GM18519 (cell line): Measurements from ENCODE around the gene LRFN4.

Experiments
- ATAC-seq: cut with Tn5 transposase; IDR thresholded peaks from one replicate; pipeline ENCODE4 v1.9.1; 2021; ENCODE audit warnings: mild to moderate bottlenecking, moderate library complexity; ENCODE audit not compliant: unreplicated experiment, low FRiP score

Gene LRFN4

GRCh38 chr11:66857234-66857926 lies 516 bp downstream of the LRFN4 start:
- ATAC-seq = no peak

DNA sequence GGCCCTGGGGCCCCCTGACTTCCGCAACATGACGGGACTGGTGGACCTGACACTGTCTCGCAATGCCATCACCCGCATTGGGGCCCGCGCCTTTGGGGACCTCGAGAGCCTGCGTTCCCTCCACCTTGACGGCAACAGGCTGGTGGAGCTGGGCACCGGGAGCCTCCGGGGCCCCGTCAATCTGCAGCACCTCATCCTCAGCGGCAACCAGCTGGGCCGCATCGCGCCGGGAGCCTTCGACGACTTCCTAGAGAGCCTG lies 992 bp downstream of the LRFN4 start:
- ATAC-seq = no peak

DNA sequence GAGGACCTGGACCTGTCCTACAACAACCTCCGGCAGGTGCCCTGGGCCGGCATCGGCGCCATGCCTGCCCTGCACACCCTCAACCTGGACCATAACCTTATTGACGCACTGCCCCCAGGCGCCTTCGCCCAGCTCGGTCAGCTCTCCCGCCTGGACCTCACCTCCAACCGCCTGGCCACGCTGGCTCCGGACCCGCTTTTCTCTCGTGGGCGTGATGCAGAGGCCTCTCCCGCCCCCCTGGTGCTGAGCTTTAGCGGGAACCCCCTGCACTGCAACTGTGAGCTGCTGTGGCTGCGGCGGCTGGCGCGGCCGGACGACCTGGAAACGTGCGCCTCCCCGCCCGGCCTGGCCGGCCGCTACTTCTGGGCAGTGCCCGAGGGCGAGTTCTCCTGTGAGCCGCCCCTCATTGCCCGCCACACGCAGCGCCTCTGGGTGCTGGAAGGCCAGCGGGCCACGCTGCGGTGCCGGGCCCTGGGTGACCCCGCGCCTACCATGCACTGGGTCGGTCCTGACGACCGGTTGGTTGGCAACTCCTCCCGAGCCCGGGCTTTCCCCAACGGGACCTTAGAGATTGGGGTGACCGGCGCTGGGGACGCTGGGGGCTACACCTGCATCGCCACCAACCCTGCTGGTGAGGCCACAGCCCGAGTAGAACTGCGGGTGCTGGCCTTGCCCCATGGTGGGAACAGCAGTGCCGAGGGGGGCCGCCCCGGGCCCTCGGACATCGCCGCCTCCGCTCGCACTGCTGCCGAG lies 1.5 kb downstream of the LRFN4 start:
- no peak for ATAC-seq

GRCh38 chr11:66858939-66859685 lies 2.2 kb downstream of the LRFN4 start:
- no peak for ATAC-seq

DNA sequence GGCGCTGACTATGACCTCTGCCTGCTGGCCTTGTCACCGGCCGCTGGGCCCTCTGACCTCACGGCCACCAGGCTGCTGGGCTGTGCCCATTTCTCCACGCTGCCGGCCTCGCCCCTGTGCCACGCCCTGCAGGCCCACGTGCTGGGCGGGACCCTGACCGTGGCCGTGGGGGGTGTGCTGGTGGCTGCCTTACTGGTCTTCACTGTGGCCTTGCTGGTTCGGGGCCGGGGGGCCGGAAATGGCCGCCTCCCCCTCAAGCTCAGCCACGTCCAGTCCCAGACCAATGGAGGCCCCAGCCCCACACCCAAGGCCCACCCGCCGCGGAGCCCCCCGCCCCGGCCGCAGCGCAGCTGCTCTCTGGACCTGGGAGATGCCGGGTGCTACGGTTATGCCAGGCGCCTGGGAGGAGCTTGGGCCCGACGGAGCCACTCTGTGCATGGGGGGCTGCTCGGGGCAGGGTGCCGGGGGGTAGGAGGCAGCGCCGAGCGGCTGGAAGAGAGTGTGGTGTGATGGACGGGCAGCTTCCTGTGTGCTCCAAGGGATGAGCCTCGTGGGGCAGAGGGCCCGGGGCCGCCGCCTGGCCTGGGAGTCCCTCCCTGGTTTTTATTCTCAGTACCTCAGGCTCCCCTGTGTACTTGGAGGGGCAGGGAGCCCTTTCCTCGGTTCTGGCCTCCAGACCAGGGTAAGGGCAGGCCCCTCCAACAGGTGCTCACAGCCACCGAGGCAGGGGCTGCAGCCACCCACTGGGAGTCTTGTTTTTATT lies 3.0 kb downstream of the LRFN4 start:
- no peak for ATAC-seq

DNA sequence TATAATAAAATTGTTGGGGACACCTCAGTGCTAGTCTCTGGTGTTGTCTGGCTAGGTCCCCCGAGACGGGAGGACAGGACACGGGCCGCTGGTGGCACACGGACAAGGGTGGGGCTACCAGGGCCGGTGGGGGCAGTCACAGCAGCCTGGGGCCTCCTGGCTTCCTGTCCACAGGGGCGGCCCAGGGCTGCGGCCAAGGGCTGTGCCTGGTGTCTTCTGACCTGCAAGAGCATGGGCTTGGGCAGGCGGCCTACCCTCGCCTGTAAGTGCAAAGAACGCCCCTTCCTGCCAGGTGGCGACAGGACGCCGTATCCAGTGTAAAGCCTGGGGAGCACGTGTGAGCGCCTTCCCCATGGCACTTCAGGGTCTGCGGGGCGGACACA lies 3.6 kb downstream of the LRFN4 start:
- ATAC-seq = no peak

DNA sequence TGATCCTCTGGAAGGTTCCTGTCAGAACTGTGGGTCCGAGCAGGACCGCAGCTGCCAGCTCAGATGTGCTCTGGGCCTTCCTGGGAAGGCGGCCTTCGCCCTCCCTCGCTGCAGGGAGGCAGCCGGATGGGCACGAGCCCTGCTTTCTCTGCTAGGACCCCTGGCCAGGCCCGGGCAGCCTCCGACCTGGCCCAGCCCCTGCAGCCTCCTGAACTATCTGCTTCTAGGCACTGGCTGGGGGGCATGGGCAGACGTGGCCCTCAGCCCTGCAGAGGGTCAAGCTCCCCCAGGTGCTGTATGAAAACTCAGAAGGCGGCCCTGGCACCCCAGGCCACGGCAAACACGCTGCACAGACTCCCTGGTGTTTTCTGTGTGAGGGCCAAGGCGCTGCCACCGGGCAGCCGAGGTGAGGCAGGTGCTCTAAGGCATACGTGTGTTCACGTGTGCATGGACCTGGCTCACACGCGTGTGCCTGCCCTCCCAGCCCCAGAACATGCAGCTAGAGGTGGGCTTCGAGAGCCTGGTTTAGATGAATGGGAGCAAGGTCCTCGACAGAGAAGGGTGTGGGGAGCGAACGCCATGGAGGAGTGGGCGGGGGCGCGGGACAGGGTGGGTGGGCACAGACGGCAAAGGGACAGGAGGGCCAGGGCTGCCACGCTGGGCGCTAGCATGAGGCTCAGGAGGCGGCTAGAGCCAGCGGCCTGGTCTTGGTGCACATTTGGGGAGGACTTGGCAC lies 4.3 kb downstream of the LRFN4 start:
- ATAC-seq = no peak

DNA sequence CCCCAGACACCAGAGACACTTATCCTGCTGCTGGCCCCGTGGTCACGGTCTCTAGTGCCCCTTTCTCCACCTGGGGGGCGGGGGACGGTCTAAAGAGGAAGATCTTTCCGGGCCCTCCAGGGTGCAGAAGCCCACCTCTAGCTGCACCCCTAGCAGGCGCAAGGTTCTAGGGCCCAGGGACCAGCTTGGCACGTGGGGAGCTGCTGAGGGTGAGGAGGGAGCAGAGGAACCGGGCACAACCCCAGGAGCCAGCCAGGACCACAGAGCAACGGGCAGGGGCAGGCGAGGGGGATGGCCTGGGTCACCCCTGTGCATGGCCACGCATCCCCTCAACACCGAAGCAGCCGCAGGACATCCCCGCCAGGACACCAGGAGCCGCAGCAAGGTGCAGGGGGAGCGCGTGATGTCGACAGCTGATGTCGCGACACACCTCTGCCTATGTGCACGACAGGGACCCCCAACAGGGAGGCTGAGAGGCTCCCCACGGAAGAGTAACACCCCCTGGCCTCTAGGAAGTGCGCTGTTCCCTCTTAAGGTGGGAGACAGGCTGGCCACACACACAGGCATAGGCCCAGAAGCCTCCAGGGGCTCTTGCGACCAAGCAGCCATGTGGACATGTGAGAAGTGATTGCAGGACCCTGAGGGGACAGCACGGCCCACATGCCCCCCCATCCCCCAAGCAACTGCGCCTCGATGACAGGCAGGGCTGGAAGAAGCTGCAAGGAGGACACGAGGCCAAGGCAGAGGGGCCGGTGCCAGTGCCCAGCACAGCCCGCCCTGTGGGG lies 5.1 kb downstream of the LRFN4 start:
- no peak for ATAC-seq

GRCh38 chr11:66862559-66863037 lies 5.7 kb downstream of the LRFN4 start:
- no peak for ATAC-seq

DNA sequence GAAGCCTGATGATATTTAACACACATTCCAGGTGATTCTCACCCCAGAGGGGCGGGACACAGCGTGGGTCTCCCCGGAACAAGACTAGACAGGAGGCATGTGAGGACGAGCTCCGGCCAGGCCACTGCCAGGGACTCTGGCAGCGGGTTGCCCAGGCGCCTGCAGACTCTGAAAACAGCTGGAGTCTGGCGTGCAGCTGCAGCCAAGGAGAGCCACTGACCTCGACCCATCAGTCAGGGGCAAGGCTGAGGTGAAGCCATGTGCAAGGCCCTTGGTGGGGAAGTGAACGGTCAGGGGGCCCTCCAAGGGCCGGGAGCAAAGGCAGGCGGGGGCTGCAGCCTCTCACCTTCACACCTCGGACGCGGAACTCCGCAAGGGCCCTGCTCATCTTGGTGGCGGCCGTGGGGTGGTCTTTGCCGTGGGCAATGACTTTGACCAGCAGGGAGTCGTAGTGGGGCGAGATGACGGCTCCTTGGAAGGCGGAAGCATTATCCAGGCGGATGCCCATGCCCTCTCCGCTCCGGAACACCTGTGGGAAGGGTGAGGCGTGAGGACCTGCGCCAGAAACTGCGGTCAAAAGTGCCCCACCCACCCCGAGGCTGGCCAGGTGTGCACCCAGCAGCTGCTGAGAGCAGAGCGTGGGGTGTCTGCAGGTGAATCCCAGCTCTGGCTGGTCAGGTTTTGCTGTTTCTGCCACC lies 6.7 kb downstream of the LRFN4 start:
- ATAC-seq = no peak

DNA sequence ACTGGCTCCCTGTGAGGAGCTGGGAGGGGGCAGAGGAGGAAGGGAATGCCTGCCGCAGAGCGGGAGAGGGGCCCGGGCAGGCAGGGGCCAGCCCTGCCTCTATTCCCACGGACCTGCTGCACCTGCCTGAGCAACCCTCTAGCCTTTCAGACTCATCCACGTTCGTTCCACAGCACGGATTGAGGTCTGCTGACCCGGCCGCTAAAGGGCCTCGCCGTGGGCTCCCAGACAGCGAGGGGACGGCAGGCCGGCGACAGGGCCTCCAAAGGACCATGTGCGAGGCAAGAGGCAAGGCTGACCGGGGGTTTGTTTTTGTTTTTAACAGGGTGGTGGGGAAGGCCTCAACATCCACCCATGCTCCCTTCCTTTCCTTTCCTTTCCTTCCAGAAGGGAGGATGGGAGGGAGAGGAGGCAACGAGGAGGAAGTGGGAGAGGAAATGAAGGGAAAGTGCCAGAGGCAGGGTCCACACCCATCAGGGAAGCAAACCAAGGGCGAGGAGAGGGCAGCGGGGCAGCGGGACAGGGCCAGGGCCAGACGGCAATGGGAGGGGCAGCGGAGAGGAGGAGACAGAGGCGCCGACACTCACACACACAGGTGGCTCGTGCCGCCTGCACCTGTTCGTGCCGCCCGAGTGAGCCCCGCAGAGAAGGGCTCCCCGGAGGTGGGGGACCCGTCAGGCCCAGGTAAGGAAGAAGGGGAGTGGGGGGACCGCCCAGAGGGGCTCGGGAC lies 7.5 kb downstream of the LRFN4 start:
- no peak for ATAC-seq

DNA sequence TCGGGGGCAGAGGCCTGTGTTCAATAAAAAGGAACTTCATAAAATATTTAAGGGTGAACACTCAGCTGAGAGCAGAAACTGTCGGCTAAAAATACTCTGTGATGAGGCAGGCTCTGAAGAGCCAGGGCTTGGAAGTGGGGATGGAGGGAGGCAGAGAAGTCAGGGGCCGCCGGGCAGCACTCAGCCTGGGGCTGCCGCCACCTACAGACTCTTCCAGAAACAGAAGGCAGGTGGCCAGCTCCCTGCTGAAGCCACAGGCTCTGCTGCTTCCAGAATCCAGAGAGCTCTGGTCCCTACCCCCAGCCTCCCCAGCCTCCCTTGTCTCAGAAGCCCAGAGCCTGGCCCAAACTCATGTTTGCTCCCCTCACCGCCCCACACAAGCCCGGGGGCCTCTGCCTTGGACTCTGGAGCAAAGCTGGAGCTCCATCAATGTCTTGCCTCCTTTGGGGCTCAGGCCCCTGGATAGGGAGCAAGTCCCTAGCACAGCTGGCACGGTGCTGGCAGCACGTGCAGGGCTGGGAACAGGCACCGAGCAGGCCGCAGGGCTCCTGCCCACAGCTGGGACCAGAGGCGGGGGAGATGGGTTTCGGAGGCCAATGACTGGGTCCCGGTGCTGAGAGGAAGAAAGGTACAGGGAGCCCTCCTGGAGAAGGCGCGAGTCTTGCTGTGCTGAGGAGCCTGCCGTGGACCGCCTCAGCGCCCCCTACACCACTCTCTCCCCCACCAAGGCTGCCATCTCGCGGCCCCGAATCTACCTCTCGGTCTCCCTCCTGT lies 8.2 kb downstream of the LRFN4 start:
- no peak for ATAC-seq

DNA sequence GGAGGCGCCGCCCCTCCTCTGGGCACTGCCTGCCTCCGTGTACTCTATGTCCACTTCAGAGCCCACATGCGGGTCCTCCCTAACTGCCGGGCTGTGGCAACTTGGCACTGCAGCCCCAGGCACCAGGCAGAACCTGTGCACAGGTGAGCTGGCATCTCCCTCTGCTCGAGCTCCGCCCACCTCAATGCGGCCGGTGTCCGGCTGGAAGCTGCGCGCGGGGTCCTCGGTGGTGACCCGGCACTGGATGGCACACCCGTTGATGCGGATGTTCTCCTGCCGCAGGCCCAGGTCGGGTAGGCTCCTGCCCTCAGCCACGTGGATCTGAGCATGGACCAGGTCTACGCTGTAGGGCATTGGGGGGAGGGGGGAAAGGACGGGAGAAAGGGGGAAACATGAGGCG lies 9.1 kb downstream of the LRFN4 start:
- ATAC-seq = no peak

DNA sequence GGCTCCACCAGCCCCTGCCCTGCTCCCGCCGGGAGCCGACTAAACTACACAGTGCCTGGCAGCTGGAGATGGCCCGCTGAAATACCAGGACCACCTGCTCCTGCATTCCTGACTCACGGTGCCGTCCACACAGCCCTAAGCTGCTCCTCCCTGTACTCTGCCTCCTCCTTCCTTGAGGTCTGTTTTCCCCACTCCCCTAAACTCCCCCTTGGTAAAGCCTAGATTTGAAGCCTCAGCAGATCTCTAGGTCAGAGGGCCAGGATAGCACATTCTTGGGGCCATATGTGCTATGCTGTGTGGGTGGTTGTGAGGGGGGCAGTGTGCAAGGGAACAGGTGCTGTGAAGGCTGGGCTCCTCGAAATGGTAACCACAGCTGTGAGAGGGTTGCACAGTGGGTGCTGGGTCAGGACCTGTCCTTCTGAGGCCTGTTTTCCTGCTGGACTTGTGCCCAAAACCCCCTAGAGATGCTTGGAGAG lies 9.7 kb downstream of the LRFN4 start:
- no peak for ATAC-seq

DNA sequence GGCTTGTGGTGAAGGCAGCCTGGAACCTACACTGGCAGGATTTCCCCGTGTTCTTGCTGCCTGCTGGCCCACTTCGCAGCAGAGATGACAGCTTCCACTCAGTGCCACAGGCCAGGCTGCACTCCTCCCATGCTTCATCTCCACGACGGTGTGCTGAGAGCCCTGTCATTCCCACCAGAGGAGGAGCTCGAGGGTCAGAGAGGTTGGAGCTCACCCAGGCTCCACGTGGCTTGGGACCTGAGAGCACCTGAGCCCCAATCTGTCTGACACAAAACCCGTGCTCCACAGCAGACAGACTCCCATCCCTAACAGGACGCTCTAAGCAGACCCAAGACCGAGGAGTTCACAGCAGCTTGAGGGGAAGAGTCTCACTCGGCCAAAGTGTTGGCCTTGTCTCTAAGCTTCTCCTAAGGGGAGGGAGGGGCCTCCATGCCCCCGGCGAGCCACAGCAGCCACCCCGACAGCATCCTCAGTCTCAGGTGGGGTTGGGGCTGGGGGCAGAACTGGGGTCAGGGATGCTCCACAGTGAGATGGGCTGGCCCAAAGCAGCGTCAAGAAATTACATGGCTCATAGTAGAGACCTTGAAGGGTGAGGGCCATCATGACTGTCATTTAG lies 10.7 kb downstream of the LRFN4 start:
- no peak for ATAC-seq

- ATAC-seq = no peak
Measured at GRCh38 chr11:66868082-66868725, 11.3 kb downstream of the LRFN4 start.
